Large intestine (tissue), 3 donors: ENCODE results near the gene SORBS2. TPM values are rescaled to one million over a fixed set of nuclear protein-coding genes. Genes with fewer than 3 reads are reported as not detected.

Source experiments
- DNase-seq, 2 donors: peaks; one replicate each; pipeline versions ENCODE4 v3.0.0 to v3.0.0-alpha.2; 2013
- H3K27ac ChIP-seq: one replicate; pipeline ENCODE4 v1.5.1; 2013; ENCODE audit warnings: low read length
- H3K27me3 ChIP-seq: 2 replicates; pipeline ENCODE4 v1.6.1; 2013; ENCODE audit warnings: low read length; ENCODE audit not compliant: control insufficient read depth, insufficient read depth
- H3K36me3 ChIP-seq: 2 replicates; pipeline ENCODE4 v1.6.1; 2013; ENCODE audit warnings: low read length; ENCODE audit not compliant: control insufficient read depth, insufficient read depth
- H3K4me1 ChIP-seq: one replicate; pipeline ENCODE4 v1.6.1; 2013; ENCODE audit warnings: low read length; ENCODE audit not compliant: control insufficient read depth, insufficient read depth
- H3K4me3 ChIP-seq: one replicate; pipeline ENCODE4 v1.5.1; 2013; ENCODE audit warnings: low read length
- H3K9me3 ChIP-seq: one replicate; pipeline ENCODE4 v1.6.1; 2013; ENCODE audit warnings: mild to moderate bottlenecking, low read depth, low read length, moderate library complexity; ENCODE audit not compliant: control insufficient read depth
- WGBS: methylation state at CpG from one replicate; pipeline ENCODE4 v1.1.5; 2013; ENCODE audit warnings: low lambda C conversion rate; ENCODE audit not compliant: insufficient coverage; 5-methylcytosine and 5-hydroxymethylcytosine counted together
- polyA plus RNA-seq: library from polyadenylated mRNA; unstranded; fragments of 120-200 nt; gene quantifications from one replicate; pipeline ENCODE4 v1.2.1, GENCODE V29; 2013

The SORBS2 gene
- polyA plus RNA-seq, 1 donor, result 34.4 TPM

- H3K9me3 ChIP-seq, result no peaks in the 10 kb centered on the region
- H3K4me1 ChIP-seq, result no peaks in the 10 kb centered on the region
- H3K4me3 ChIP-seq, result no peak overlapping the region
- no peaks in the 10 kb centered on the region for H3K36me3 ChIP-seq
- WGBS, result no CpG with 5 or more reads among the region's 2 CpGs
- no peak overlapping the region for H3K27ac ChIP-seq
- no peak for DNase-seq
- no peaks in the 10 kb centered on the region for H3K27me3 ChIP-seq
Measured at GRCh38 chr4:185793116-185793485, 18.9 kb downstream of the SORBS2 start.

DNA sequence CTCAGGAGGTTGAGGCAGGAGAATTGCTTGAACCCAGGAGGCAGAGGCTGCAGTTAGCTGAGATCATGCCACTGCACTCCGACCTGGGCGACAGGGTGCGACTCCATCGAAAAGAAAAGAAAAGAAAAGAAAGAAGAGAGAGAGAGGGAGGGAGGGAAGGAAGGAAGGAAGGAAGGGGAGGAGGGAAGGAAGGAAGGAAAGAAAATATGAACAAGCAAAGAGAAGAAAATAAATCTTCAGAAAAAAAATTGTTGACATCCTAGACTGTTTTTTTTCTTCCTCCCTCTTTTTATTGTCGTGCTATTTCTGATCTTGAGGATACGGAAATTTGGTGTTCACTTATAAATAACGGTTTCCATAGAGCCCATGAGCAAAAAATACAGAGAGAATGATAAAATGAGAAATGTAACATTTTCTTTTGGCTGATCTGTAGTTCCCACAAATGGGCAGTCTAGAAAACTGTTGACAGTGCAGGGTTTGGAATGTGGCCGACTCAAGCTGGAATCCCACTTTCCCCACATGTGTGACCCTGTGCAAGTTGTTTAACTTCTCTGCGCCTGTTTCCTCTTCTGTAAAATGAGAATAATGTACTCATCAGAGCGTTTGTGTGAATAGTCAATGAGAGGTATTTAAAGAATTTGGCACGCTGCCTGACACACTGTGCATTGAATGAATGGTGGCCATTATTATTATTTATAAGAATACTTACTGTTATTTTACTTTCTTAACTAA is 19.4 kb downstream of the SORBS2 start:
- Histone ChIP-seq H3K4me1 (no peaks in the 10 kb centered on the region), H3K27ac (no peak overlapping the region), H3K4me3 (no peak overlapping the region), H3K9me3 (no peaks in the 10 kb centered on the region), H3K27me3 (no peaks in the 10 kb centered on the region), H3K36me3 (no peaks in the 10 kb centered on the region)
- peak in 1 of 2 donors; percentile 12 for DNase-seq
- 94% methylated on average over 6 of the region's 11 CpGs for whole genome bisulfite sequencing

DNA sequence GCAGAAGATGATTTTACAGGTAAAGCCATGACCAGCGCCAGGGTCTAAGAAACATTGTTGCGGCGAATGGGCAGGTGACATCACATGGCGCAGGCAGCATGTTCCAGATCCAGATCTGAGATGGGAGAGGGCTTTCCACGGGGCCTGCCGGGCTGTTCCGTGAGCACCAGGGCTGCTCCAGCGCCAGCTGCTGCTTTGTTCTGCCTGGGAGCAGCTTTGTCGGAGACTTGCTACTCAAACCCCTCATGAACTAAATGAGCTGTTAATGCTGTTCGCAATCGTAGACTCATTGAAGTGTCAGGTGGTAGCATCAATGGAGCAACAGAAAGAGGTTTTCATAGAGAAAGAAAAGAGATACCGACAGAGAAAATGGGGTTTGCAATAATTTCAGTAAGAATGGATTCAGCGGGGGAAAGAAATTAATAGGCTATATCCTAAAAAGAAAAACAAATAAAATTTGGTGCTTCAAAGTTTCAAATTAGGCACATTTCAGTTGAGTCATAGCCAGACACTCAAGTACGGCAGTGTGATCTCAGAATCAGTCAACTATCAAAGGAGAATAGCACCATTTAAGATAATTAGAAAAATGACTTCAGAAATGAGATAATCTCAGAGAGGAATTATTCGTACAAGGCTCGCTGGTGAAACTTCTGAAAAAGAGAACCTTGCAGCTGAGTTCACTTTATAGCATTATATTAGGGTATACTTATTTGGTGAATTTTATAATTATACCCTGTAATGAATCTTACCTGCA is 23.9 kb downstream of the SORBS2 start:
- Histone ChIP-seq H3K9me3 (no peaks in the 10 kb centered on the region), H3K36me3 (no peaks in the 10 kb centered on the region), H3K27ac (no peak overlapping the region), H3K4me1 (no peaks in the 10 kb centered on the region), H3K27me3 (no peaks in the 10 kb centered on the region), H3K4me3 (no peak overlapping the region)
- 94% methylated on average over 3 of the region's 16 CpGs for WGBS
- DNase-seq, result no peak

GRCh38 chr4:185786422-185786821 is 25.6 kb downstream of the SORBS2 start:
- Histone ChIP-seq H3K27me3 (no peaks in the 10 kb centered on the region), H3K36me3 (no peaks in the 10 kb centered on the region), H3K4me1 (no peaks in the 10 kb centered on the region), H3K9me3 (peaks cover 2% of the 10 kb centered on the region), H3K27ac (no peak overlapping the region), H3K4me3 (no peak overlapping the region)
- no peak for DNase-seq
- WGBS, result no CpG with 5 or more reads among the region's 6 CpGs

DNA sequence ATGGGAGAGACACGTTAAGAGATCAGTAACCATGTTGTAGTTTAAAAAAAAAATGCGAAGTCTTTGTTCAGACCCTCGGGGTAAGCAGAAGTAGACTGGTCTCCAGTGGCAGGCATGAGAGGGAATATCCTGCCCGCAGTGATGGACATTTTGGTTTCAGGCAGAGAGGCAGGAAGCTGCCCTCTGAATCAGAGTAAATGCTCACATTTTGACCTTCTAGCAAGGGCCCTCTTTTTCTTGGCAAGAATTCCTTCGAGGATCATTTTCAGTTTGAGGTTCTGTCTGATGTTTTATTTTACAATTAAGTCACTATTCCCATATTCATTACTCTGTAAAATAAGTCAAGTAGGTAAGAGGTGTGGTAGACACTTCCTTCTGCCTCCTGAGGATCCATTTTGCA is 28.4 kb downstream of the SORBS2 start:
- Histone ChIP-seq H3K36me3 (no peaks in the 10 kb centered on the region), H3K27ac (no peak overlapping the region), H3K4me3 (no peak overlapping the region), H3K27me3 (no peaks in the 10 kb centered on the region), H3K9me3 (peaks cover 5% of the 10 kb centered on the region), H3K4me1 (no peaks in the 10 kb centered on the region)
- DNase-seq, result no peak
- 94% methylated on average over 3 of the region's 5 CpGs for WGBS

- Histone ChIP-seq H3K4me3 (no peak overlapping the region), H3K36me3 (no peaks in the 10 kb centered on the region), H3K4me1 (no peaks in the 10 kb centered on the region), H3K27ac (no peak overlapping the region), H3K9me3 (peaks cover 5% of the 10 kb centered on the region), H3K27me3 (no peaks in the 10 kb centered on the region)
- DNase-seq, result peak; percentile 19 to 52
Measured at GRCh38 chr4:185782523-185782922, 29.5 kb downstream of the SORBS2 start.

DNA sequence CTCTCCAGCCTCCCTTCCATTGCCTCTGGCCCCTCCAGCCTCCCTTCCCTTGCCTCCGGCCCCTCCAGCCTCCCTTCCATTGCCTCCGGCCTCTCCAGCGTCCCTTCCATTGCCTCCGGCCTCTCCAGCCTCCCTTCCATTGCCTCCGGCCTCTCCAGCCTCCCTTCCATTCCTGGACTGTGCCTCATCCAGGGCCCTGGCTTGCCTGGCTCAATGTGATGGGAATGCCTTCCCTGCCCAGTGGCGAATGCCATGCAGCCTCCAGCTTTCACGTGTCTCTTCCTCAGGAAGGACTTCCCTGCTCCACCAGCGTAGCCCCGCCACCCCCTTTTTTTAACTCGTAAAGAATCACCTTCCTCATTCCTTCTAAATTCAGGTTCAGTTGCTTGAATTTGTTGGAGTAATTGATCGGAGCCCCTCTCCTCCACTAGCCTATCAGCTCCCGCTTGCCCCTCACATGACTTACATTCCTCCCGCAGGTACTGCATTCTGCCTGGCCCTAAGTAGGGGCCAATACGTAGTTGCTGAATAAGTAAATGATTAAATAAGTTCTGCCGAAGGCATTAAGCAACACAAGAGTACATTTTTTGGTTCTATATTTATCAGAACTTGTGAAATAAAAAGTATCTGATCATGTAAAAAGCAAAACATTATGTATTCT is 30.3 kb downstream of the SORBS2 start:
- no peak for DNase-seq
- Histone ChIP-seq H3K4me1 (no peaks in the 10 kb centered on the region), H3K36me3 (no peaks in the 10 kb centered on the region), H3K27me3 (no peaks in the 10 kb centered on the region), H3K27ac (no peak overlapping the region), H3K9me3 (peaks cover 5% of the 10 kb centered on the region), H3K4me3 (no peak overlapping the region)
- WGBS, result 100% methylated on average over 3 of the region's 15 CpGs

GRCh38 chr4:185780472-185780871 is 31.5 kb downstream of the SORBS2 start:
- DNase-seq, result no peak
- H3K27me3 ChIP-seq, result no peaks in the 10 kb centered on the region
- WGBS, result no CpG with 5 or more reads among the region's 5 CpGs
- H3K27ac ChIP-seq, result no peak overlapping the region
- peaks cover 5% of the 10 kb centered on the region for H3K9me3 ChIP-seq
- no peaks in the 10 kb centered on the region for H3K36me3 ChIP-seq
- no peak overlapping the region for H3K4me3 ChIP-seq
- no peaks in the 10 kb centered on the region for H3K4me1 ChIP-seq

DNA sequence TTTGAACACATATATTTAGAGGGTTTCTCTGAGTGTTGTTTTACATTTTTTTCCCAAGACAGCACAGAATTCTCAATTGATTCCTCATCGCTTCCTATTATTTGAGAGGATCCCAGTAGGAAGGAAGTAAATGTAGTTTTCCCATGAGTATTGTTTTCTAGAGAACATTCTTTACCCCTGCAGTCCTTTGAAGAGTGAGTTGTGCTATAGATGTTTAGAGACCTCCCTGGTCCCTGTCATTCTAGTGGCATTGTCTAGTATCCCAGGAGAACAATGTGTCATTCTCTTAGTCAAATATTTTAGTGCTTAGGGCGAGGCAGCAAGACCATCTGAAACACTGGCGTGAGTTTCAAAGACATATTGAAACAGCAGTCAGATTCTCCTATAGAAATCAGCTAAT is 32.5 kb downstream of the SORBS2 start:
- Histone ChIP-seq H3K4me3 (no peak overlapping the region), H3K27ac (no peak overlapping the region), H3K36me3 (no peaks in the 10 kb centered on the region), H3K27me3 (no peaks in the 10 kb centered on the region), H3K9me3 (peaks cover 5% of the 10 kb centered on the region), H3K4me1 (peaks cover 7% of the 10 kb centered on the region)
- no peak for DNase-seq
- WGBS, result 100% methylated on average over 1 of the region's 3 CpGs

DNA sequence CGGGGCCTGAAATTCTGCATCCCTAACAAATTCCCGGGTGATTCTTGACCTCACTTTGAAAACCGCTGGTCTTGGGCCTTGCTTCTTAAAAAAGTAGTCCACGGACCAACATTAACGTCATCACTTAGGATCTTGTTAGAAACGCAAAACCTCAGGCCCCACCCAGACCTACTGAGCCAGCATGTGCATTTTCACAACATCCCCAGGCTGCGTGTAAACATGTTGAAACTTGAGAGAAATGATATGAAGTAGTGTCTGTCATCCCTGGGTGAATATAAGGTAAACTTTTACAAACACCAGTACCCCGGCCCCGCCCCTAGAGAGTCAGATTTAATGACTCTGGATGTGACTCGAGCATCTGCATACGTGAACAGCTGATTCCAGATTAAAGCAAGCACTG is 33.7 kb downstream of the SORBS2 start:
- Histone ChIP-seq H3K4me1 (peaks cover 7% of the 10 kb centered on the region), H3K36me3 (no peaks in the 10 kb centered on the region), H3K4me3 (no peak overlapping the region), H3K27ac (no peak overlapping the region), H3K27me3 (no peaks in the 10 kb centered on the region), H3K9me3 (peaks cover 5% of the 10 kb centered on the region)
- no peak for DNase-seq
- no CpG with 5 or more reads among the region's 11 CpGs for WGBS
